ENCODE measurements around the gene CPNE7. TPM values are rescaled to one million over a fixed set of nuclear protein-coding genes. Genes with fewer than 3 reads are reported as not detected.

The CPNE7 gene
- total and polyA plus RNA-seq, 2 donors (not counting 1 experiment from before 2014, with no cell fraction given), result 10.2 to 53.0 TPM

GRCh38 chr16:89618109-89618998 lies 42.8 kb downstream of the CPNE7 start:
- H3K27ac ChIP-seq (ENCODE audit: insufficient read depth, low read length), result no peak overlapping the region
- H2AFZ ChIP-seq (ENCODE audit: low read length), result no peak overlapping the region
- no peaks in the 10 kb centered on the region for H3K79me2 ChIP-seq (ENCODE audit: control insufficient read depth, insufficient read depth, low read length)
- H3K4me2 ChIP-seq (ENCODE audit: extremely low read depth, insufficient read depth, low read length), result no peak overlapping the region
- H3K4me3 ChIP-seq (replicated peaks in 1 of 4; ENCODE audit: control extremely low read depth in 1 of 4, insufficient read depth in 1 of 4, low read depth in 3 of 4, low read length in 4 of 4), result no peak overlapping the region
- H3K4me1 ChIP-seq (ENCODE audit: control insufficient read depth, extremely low read depth, insufficient read depth, low read length), result no peaks in the 10 kb centered on the region
- H3K36me3 ChIP-seq (ENCODE audit: control insufficient read depth, insufficient read depth, low read length), result no peaks in the 10 kb centered on the region
- peak in 1 of 2 donors; percentile 66 for DNase-seq (ENCODE audit: low read depth in 2 of 2)
- H4K20me1 ChIP-seq (ENCODE audit: control insufficient read depth, extremely low read depth, insufficient read depth, low read length), result no peaks in the 10 kb centered on the region
- H3K27me3 ChIP-seq (ENCODE audit: control insufficient read depth, insufficient read depth, low read length), result peaks cover 5% of the 10 kb centered on the region
- no peak overlapping the region for H3K9ac ChIP-seq (ENCODE audit: insufficient read depth, low read length)
- H3K9me3 ChIP-seq (ENCODE audit: control insufficient read depth, insufficient read depth, low read depth, low read length), result no peaks in the 10 kb centered on the region
- TF ChIP-seq, protein P1, sequence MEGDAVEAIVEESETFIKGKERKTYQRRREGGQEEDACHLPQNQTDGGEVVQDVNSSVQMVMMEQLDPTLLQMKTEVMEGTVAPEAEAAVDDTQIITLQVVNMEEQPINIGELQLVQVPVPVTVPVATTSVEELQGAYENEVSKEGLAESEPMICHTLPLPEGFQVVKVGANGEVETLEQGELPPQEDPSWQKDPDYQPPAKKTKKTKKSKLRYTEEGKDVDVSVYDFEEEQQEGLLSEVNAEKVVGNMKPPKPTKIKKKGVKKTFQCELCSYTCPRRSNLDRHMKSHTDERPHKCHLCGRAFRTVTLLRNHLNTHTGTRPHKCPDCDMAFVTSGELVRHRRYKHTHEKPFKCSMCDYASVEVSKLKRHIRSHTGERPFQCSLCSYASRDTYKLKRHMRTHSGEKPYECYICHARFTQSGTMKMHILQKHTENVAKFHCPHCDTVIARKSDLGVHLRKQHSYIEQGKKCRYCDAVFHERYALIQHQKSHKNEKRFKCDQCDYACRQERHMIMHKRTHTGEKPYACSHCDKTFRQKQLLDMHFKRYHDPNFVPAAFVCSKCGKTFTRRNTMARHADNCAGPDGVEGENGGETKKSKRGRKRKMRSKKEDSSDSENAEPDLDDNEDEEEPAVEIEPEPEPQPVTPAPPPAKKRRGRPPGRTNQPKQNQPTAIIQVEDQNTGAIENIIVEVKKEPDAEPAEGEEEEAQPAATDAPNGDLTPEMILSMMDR (conservative IDR thresholded peaks at IDR 0.05 in 1 of 2, IDR thresholded peaks at IDR 0.05 in 1 of 2; ENCODE audit: low read depth in 1 of 2, low read length in 2 of 2), result no peak
- no peak for TF ChIP-seq EZH2 (IDR thresholded peaks at IDR 0.05; ENCODE audit: low read length, missing control alignments)

- H3K4me2 ChIP-seq (ENCODE audit: extremely low read depth, insufficient read depth, low read length), result no peak overlapping the region
- no peak overlapping the region for H2AFZ ChIP-seq (ENCODE audit: low read length)
Measured at GRCh38 chr16:89619840-89620239, 44.3 kb downstream of the CPNE7 start.

DNA sequence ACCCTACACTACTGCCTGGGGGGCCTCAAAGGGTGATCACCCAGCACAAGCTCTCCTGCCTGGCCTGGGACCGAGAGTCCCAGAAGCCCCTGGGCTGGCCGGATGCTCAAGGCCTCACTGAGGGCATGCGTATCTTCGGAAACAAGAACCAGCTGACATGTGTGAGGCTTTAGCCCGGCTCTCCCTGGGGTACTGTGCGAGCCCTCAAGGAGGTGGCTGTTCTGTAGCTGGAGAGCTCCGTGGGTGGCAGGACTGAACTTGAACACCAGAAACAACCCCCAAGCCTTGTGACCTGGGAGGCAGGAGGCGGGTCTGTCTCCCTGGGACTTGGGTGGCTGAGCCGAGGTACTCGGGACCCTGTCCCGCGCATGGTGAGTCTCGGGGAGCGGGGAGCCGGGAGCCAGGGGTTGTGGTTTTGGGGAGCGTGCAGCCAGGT lies 44.9 kb downstream of the CPNE7 start:
- H3K4me2 ChIP-seq (ENCODE audit: extremely low read depth, insufficient read depth, low read length), result no peak overlapping the region
- DNase-seq (ENCODE audit: low read depth in 2 of 2), result no peak

More at GRCh38 chr16:89619840-89620239, 44.3 kb downstream of the CPNE7 start:
- Histone ChIP-seq H3K27me3 (ENCODE audit: control insufficient read depth, insufficient read depth, low read length) (peaks cover 13% of the 10 kb centered on the region), H3K27ac (ENCODE audit: insufficient read depth, low read length) (no peak overlapping the region), H3K4me1 (ENCODE audit: control insufficient read depth, extremely low read depth, insufficient read depth, low read length) (no peaks in the 10 kb centered on the region), H3K79me2 (ENCODE audit: control insufficient read depth, insufficient read depth, low read length) (no peaks in the 10 kb centered on the region), H3K9me3 (ENCODE audit: control insufficient read depth, insufficient read depth, low read depth, low read length) (no peaks in the 10 kb centered on the region), H3K9ac (ENCODE audit: insufficient read depth, low read length) (no peak overlapping the region), H4K20me1 (ENCODE audit: control insufficient read depth, extremely low read depth, insufficient read depth, low read length) (no peaks in the 10 kb centered on the region), H3K36me3 (ENCODE audit: control insufficient read depth, insufficient read depth, low read length) (no peaks in the 10 kb centered on the region), H3K4me3 (replicated peaks in 1 of 4; ENCODE audit: control extremely low read depth in 1 of 4, insufficient read depth in 1 of 4, low read depth in 3 of 4, low read length in 4 of 4) (no peak overlapping the region)
- TF ChIP-seq, protein P1 (conservative IDR thresholded peaks at IDR 0.05 in 1 of 2, IDR thresholded peaks at IDR 0.05 in 1 of 2; ENCODE audit: low read depth in 1 of 2, low read length in 2 of 2), result no peak
- TF ChIP-seq EZH2 (IDR thresholded peaks at IDR 0.05; ENCODE audit: low read length, missing control alignments), result no peak
- peak in 1 of 2 donors; percentile 68 for DNase-seq (ENCODE audit: low read depth in 2 of 2)

More for the DNA sequence above, 44.9 kb downstream of the CPNE7 start:
- Histone ChIP-seq H3K4me3 (replicated peaks in 1 of 4; ENCODE audit: control extremely low read depth in 1 of 4, insufficient read depth in 1 of 4, low read depth in 3 of 4, low read length in 4 of 4) (no peak overlapping the region), H3K79me2 (ENCODE audit: control insufficient read depth, insufficient read depth, low read length) (no peaks in the 10 kb centered on the region), H3K4me1 (ENCODE audit: control insufficient read depth, extremely low read depth, insufficient read depth, low read length) (no peaks in the 10 kb centered on the region), H3K27me3 (ENCODE audit: control insufficient read depth, insufficient read depth, low read length) (peaks cover 13% of the 10 kb centered on the region), H3K9ac (ENCODE audit: insufficient read depth, low read length) (no peak overlapping the region), H3K27ac (ENCODE audit: insufficient read depth, low read length) (no peak overlapping the region), H4K20me1 (ENCODE audit: control insufficient read depth, extremely low read depth, insufficient read depth, low read length) (no peaks in the 10 kb centered on the region), H3K36me3 (ENCODE audit: control insufficient read depth, insufficient read depth, low read length) (no peaks in the 10 kb centered on the region), H2AFZ (ENCODE audit: low read length) (no peak overlapping the region), H3K9me3 (ENCODE audit: control insufficient read depth, insufficient read depth, low read depth, low read length) (no peaks in the 10 kb centered on the region)
- TF ChIP-seq, protein P1 (conservative IDR thresholded peaks at IDR 0.05 in 1 of 2, IDR thresholded peaks at IDR 0.05 in 1 of 2; ENCODE audit: low read depth in 1 of 2, low read length in 2 of 2), result no peak
- TF ChIP-seq EZH2 (IDR thresholded peaks at IDR 0.05; ENCODE audit: low read length, missing control alignments), result no peak
